WI38 (cell line): ENCODE results near the gene CAMK1D.
"Not testable (repeated sequence)": the region's sequence is repeated elsewhere in the genome, so short reads cannot be mapped to it uniquely, and the experiment has no call there.

ENCODE experiments used
- H3K4me3 ChIP-seq: 2 replicates; pipeline ENCODE4 v1.5.1; 2011; ENCODE audit warnings: low read depth, mild to moderate bottlenecking, control low read depth, low read length
- CTCF ChIP-seq: IDR thresholded peaks from 2 replicates; pipeline ENCODE4 v1.5.1; 2012; ENCODE audit warnings: low read depth, mild to moderate bottlenecking, control low read depth, low read length

Gene CAMK1D

GRCh38 chr10:12489357-12489756 lies 140.0 kb downstream of the CAMK1D start:
- H3K4me3 ChIP-seq, result no peak overlapping the region
- TF ChIP-seq CTCF, result no peak

GRCh38 chr10:12489806-12490205 lies 140.5 kb downstream of the CAMK1D start:
- no peak for TF ChIP-seq CTCF
- no peak overlapping the region for H3K4me3 ChIP-seq

GRCh38 chr10:12490963-12491362 lies 141.6 kb downstream of the CAMK1D start:
- no peak for TF ChIP-seq CTCF
- H3K4me3 ChIP-seq, result no peak overlapping the region

DNA sequence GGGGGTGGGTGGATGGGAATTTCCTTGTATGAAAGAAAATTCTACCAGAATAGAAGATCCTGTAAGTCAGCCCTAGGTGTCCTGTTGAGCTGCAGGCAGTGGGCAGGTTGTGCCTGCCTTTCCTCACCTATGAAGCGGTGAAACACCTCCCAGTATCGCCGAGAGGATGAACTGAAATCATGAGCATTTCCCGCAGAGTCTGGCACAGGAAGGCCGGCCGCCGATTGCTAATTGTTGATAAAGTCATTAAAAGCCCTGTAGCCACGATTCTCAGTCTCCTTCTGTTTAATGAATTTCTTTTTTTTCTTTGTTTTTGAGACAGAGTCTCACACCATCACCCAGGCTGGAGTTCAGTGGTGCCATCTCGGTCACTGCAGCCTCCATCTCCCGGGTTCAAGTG lies 142.1 kb downstream of the CAMK1D start:
- no peak overlapping the region for H3K4me3 ChIP-seq
- no peak for TF ChIP-seq CTCF

- TF ChIP-seq CTCF, result no peak
- no peak overlapping the region for H3K4me3 ChIP-seq
Measured at GRCh38 chr10:12492016-12492415, 142.7 kb downstream of the CAMK1D start.

DNA sequence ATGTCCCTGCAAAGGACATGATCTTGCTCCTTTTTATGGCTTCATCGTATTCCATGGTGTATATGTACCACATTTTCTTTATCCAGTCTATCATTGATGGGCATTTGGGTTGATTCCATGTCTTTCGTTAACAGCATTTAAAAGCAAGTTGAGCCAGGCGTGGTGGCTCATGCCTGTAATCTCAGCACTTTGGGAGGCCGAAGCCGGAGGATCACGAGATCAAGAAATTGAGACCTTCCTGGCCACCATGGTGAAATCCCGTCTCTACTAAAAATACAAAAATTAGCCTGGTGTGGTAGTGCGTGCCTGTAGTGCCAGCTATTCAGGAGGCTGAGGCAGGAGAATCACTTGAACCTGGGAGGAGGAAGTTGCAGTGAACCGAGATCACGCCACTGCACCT lies 147.7 kb downstream of the CAMK1D start:
- H3K4me3 ChIP-seq, result not testable (repeated sequence)

DNA sequence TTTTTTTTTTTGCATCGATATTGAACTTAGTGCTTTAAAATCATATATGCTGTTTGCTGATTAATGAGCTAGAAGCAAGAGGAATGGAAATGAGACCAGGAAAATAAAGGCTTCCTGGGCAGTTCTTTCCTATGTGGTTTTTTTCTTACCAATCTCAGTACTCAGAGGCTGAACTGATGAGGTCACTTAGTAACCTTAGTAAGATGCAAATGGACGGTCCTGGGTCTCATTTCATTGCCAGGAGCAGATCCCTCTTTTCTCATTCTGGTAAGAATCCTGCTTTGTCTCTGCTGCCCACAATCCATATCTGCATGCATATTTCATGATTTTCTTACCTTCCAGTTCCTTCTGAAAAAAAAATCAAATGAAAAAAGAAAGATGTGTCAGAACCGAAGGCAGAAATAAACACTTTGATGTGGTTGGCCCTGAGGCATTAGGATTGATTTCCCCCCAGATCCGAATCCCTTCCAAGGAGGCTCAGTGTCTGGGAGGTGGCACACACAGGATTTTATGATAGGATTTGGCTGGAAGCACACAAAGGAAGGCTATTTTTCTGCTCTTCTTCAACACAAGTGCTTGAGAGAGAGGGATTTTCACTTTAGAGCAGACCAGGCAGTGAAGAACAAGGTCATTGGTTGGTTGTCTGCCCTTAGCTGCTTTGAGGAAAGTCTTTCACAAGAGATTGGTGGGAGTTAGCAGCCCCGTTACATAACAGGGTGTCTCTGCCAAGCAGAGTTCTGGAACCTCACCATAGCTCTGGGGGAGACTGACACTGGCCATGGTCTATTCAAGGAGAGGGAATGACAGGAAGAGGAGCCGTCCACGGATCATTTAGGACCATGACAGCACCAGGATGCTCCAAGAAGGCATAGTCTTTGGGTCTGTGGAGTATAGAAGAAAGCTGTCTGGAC lies 150.0 kb downstream of the CAMK1D start:
- H3K4me3 ChIP-seq, result no peak overlapping the region
- no peak for TF ChIP-seq CTCF
